ENCODE measurements around the gene USP24. TPM values are rescaled to one million over a fixed set of nuclear protein-coding genes. Genes with fewer than 3 reads are reported as not detected.

Gene USP24
- total RNA-seq, 1 experiment from 2014 or later = 35.3 TPM

- H3K4me2 ChIP-seq (ENCODE audit: insufficient read depth, insufficient read length, low read length) = no peak overlapping the region
- no peak for DNase-seq
- H3K9me3 Mint-ChIP-seq = no peaks in the 10 kb centered on the region
- H3K27me3 ChIP-seq (ENCODE audit: insufficient read depth, low read length) = no peaks in the 10 kb centered on the region
- H3K14ac ChIP-seq (ENCODE audit: insufficient read depth, low read length) = no peak overlapping the region
- no peaks in the 10 kb centered on the region for H3K79me1 ChIP-seq (ENCODE audit: insufficient read depth, low read depth, low read length, poor library complexity, severe bottlenecking)
- no peak overlapping the region for H3K18ac ChIP-seq (ENCODE audit: insufficient read length, low read depth, low read length)
- H3K4me1 Mint-ChIP-seq = peaks cover 0 to 2% of the 10 kb centered on the region in 2 experiments; a peak in 1 of 4 replicates
- H3K79me2 ChIP-seq (ENCODE audit: insufficient read depth, low read length) = no peaks in the 10 kb centered on the region; the same call in 1 of the 2 replicates
- H2BK120ac ChIP-seq (ENCODE audit: low read depth, low read length, poor library complexity, severe bottlenecking) = no peak overlapping the region
- no peak overlapping the region for H3K27ac ChIP-seq (ENCODE audit: insufficient read length, low read depth, low read length)
- no CpG with 5 or more reads among the region's 9 CpGs for WGBS (ENCODE audit: extremely low coverage, insufficient read length, low lambda C conversion rate)
- H3K36me3 Mint-ChIP-seq (ENCODE audit: insufficient read depth in 1 of 3, low read depth in 3 of 3) = peaks cover 11 to 46% (median 19%) of the 10 kb centered on the region in 3 experiments; a peak in 6 of 7 replicates
- no peak overlapping the region for H4K91ac ChIP-seq (ENCODE audit: insufficient read length, low read depth, low read length)
- H2BK5ac ChIP-seq (ENCODE audit: insufficient read length, low read length) = no peak overlapping the region
- H3K23me2 ChIP-seq (ENCODE audit: insufficient read length, low read depth, low read length, poor library complexity, severe bottlenecking) = no peaks in the 10 kb centered on the region
- no peak overlapping the region for H2BK15ac ChIP-seq (ENCODE audit: low read depth, low read length)
- H3K56ac ChIP-seq (ENCODE audit: insufficient read length, low read depth, low read length) = no peak overlapping the region
- no peak overlapping the region for H3K27ac Mint-ChIP-seq
- H3K4me3 Mint-ChIP-seq = no peak overlapping the region
- H3K4ac ChIP-seq (ENCODE audit: low read depth, low read length) = no peak overlapping the region
- no peak for TF ChIP-seq CTCF (conservative IDR thresholded peaks at IDR 0.05)
- no peak overlapping the region for H3K9ac ChIP-seq (ENCODE audit: extremely low read depth, insufficient read length, low read length)
- H3K23ac ChIP-seq (ENCODE audit: insufficient read length, low read depth, low read length) = no peak overlapping the region
- H4K8ac ChIP-seq (replicated peaks; ENCODE audit: insufficient read length, low read depth, low read length) = no peak overlapping the region
- H4K5ac ChIP-seq (ENCODE audit: insufficient read length, low read depth, low read length) = no peak overlapping the region
- no peak overlapping the region for H2AK5ac ChIP-seq (ENCODE audit: insufficient read length, low read length)
- H3K27me3 Mint-ChIP-seq (ENCODE audit: low read depth) = no peaks in the 10 kb centered on the region
- H3K4me1 ChIP-seq (ENCODE audit: insufficient read depth, low read length) = no peaks in the 10 kb centered on the region
- no peak overlapping the region for H2BK20ac ChIP-seq (ENCODE audit: low read depth, low read length, poor library complexity, severe bottlenecking)
- H3T11ph ChIP-seq (ENCODE audit: low read length) = no peak overlapping the region
- peaks cover 4% of the 10 kb centered on the region for H4K20me1 ChIP-seq (ENCODE audit: control insufficient read depth, insufficient read depth, insufficient read length)
- H2AFZ ChIP-seq (ENCODE audit: low read length) = no peak overlapping the region
- no peaks in the 10 kb centered on the region for H3K9me3 ChIP-seq (ENCODE audit: control insufficient read depth, low read depth, low read length)
- H2BK12ac ChIP-seq (ENCODE audit: insufficient read length, low read depth, low read length) = no peak overlapping the region
Observed at GRCh38 chr1:55049914-55050278, 165.3 kb downstream of the USP24 start.

Measured in H9 (cell line).